Measurements from ENCODE around the gene PDE11A.

Gene PDE11A

DNA sequence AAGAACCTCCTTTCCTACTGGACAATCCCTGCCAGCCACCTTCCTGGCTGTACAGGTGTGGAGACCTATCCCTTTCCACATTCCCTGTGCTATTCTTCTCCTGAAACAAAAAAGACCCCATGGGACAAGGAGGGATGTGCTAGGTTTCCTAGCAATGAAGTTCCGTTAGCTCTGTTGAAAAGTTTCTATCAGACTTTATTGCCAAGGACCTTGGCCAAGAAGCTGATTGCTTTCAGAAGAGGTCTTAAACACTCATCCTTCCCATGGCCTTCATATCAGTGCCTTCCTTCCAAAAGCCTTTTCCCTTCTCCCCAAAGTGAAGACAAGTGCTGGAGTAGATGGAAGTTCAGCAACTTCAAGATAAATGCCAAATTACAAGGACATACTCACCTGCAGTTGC lies 485.2 kb downstream of the PDE11A start:
- no peak for DNase-seq

DNA sequence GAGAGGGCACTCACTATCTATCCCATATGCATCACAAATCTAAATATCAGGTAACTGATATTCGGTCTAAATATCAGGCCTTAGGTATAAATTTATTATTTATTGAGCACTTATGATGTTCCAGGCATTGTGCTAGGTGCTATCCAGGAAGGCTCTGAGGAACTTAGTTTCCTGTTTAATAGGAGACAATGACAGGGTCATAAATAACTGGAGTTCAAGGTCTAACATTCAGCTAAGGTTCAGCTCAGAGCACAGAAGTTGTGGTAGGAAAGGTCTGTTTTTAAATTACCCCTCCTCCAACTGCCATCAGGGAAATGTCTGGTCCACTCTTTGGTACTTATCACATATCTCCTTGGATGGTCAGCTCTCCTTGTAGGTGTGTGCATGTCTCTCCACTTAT lies 486.4 kb downstream of the PDE11A start:
- no peak for DNase-seq

DNA sequence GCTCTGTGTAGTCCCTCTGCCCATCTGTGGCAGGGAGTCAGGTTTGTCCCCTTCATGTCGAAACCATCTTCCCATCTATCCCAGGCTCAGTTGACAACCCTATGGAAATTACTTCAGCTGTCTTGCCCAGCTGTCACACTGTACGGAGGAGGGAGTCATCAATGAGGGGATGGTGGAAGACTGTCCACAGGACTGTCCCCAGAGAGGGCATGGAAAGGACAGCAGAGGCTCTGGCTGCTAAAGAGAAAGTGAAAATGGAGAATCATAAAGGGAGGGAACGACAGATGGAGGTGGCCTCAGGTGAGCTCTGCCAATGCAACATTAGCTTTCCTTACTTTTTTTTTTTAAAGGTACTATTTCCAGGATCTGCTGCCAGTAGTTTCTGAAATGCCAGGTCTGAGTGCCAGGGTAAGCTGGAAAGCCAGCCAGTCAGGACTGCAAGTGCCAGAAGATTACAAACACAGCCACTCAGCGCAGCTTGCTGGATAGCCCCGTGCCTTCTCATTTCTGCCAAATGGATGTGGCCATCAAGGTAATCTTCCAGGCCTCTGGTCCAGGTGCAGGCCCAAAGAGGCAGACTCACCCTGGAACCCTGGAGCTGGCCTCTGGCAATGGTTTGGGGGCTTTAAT lies 487.2 kb downstream of the PDE11A start:
- DNase-seq: no peak

DNA sequence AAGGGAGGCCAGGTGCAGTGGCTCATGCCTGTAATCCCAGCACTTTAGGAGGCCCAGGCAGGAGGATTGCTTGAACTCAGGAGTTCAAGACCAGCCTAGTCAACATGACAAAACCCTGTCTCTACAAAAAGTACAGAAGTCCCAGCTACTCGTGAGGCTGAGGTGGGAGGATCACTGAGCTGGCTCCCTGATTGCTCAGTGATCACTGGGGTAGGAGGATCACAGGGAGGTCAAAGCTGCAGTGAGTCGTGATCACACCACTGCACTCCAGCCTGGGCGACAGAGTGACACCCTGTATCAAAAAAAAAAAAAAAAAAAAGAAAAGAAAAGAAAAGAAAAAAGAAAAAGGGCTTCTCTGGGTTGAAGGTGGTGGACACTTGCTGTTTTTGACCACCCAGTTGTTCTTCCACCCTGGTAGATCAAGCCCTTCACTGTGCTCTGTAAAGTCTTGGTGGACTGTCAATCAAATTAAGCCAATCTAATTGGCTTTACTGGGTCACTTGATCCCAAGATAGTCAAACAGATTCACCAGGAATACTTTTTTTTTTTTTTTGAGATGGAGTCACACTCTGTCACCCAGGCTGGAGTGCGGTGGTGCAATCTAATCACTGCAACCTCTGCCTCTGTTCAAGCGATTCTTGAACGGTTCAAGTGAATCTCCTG lies 488.4 kb downstream of the PDE11A start:
- DNase-seq: no peak

DNA sequence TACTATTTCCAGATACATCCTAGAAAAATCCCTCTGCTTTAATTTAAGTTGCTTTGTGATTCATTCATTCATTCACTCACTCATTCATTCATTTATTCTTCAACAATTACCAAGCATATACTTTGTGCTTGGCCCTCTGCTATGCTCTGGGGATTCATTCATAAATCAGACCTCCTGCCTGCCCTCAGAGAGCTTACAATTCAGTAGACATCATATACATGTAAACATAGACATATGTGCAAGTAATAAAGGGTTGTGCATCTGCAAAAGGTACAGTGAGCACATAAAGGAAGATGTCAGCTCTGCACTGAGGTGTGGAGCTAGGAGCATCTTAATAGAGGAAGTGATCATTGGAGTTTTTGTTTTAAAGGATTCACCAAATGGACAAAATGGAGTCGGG lies 490.6 kb downstream of the PDE11A start:
- no peak for DNase-seq

DNA sequence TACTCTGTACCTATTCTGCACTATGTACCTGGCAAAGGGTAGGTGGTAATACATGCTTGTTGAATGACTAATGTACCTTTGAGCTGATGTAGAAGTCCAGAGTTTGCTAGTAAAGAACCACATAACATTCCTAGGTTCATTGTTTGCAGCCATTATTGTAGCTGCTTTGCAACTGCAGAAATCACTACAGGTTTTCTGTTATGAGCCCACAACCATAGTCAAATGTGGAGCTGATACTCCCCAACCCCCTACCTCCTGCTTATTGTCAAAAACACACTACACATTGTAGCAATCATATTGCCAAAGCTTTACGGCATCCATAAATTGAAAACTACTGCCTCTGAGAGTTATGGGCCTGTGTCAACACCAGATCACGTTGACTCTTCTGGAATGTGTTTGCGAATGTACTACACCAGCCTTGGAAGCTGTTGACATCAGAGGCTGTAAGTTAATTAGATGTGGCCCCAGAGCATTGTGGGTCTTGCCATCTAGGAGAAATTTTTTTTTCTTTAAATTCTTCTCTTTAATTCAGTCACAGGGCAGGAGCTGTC lies 493.0 kb downstream of the PDE11A start:
- no peak for DNase-seq

DNA sequence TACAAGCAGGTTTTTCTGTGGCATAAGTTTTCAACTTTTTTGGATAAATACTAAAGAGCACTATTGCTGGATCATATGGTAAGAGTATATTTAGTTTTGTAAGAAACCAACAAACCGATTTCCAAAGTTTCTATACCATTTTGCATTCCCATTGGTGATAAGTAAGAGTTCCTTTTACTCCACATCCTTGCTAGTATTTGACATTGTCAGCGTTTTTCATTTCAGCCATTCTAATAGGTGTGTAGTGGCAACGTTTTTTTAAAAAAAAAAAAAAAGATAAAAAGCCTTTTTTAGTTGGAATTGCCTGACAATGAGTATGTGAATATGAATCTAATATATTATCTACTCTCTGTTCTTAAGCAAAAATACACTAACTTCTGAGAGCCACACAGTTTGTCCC lies 494.1 kb downstream of the PDE11A start:
- no peak for DNase-seq

DNA sequence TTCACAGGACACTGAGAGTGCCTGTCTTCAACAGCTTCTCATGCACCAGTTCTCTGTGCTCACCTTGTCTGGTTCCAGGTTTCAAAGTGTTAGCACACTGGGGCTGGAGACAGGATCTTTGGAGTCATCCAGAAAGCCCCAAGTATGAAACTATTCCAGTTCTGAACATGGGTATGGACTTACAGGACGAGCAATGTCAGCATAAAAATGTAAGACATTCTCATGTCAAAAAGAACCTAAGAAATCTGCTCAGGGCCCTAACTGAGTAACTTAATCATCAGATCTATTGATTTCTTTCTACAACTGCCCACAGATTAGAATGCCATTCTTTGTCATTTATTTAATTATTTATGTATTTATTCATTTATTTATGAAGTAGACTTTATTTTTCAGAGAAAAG lies 495.5 kb downstream of the PDE11A start:
- no peak for DNase-seq

DNA sequence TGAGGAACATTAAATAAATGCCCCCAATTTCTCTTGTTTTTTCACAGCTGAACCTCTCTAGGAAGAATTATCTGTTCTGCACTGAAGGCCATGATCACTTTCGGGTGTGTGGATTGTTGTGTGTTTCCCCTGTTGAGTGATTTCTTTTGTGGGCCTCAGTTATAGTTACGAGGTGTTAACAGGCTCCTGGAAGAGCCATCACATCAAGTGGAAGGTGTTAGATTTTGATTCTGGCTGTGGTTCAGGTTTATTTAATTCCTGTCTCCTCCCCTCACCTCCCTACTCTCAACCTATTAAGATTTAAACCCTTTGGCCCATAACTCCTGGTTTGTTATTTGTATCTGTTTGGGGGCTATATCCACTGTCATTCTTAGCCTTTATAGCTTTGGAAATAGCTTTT lies 497.2 kb downstream of the PDE11A start:
- no peak for DNase-seq

DNA sequence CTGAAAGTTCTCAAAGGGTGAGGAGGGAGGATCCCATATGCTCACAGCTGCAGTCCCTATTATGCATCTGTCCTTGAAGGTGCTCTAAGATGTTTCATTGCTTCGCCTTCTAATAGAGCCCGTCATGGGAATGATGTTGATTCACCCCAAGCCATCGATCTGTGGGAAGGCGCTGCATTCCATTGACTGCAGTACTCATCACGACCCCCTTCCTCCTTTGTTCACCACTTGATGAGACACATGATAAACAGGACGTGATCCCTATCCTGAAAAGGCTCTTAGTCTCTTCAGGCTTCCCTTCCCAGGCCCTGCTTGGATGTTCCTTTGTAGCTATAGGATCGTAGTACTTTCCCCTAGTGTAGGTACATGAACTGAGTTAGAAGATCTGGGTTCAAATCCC lies 498.2 kb downstream of the PDE11A start:
- no peak for DNase-seq
